ENCODE results near the gene TMEM168.
"Not testable (repeated sequence)": the region's sequence is repeated elsewhere in the genome, so short reads cannot be mapped to it uniquely, and the experiment has no call there.

The TMEM168 gene

DNA sequence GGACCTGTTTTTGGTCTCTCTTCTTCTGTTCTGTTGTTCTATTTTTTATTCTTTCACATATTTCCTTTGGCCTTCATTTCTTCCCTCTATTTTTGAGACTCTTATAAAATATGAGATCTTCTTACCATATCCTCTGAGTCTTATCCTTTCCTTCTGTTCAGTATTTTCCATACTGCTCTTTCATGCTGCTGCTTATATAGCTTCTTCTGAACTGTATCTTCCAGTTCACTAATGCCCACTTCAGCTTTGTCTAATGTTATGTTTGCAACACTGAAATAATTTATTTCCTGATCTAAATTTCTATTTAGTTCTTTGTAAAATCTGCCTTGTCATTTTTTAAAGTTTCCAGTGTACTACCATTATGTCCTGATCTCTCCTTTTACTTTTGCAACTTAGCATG, 12.8 kb downstream of the TMEM168 start:
- no peak for DNase-seq

DNA sequence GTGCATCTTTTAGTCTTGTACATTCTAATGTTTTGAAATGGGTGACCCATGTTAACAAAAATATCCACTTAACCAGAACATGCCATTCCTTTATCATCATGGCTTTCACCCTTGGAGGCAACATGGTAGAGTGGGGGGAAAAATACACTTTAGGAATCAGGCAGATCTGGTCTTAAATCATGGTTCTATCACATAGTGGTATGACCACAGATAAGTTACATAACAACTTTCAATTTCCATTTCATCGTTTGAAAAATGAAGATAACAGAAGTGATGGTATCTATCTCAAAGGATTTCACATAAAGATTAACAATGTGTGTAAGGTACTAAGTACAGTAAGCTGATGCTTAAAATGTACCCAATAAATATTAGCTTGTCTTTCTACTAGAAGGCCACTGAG, 19.0 kb downstream of the TMEM168 start:
- DNase-seq = no peak

DNA sequence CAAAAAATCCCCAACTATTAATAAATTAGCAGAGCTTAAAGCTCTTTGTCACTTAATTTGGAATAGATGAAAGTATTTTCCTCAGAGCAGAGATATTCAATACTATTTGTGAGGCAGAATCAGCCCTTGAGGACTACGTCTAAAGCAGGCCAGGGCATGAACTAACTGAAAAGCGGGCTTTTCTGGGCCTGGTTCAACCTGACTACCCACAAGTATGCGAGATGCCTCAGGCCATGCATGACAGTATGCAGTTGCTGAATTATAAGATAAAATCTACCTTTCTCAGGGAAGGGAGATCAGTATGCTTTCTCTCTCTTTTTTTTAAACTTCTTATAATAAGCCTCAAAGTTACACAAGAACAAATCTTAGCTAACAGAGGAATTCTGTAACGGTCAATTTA, 20.1 kb downstream of the TMEM168 start:
- no peak for DNase-seq

DNA sequence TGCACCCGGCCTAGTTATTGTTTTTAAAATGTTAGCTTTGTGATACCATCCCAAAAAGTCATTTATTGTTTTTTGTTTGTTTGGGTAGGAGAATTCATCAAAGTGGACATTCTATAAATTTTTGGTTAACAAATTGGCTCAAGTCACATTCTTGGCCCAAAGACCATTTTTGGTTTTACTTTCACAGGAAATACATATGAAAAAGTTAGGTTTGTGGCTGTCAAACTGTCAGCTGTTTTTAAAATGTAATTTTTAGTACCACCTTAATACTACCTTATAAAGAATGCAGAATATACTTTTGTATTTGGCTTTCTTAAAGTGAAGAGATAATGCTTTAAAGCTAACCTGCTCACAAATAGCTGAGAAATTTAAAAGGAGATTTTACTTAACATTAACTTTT, 25.1 kb downstream of the TMEM168 start:
- DNase-seq = no peak

DNA sequence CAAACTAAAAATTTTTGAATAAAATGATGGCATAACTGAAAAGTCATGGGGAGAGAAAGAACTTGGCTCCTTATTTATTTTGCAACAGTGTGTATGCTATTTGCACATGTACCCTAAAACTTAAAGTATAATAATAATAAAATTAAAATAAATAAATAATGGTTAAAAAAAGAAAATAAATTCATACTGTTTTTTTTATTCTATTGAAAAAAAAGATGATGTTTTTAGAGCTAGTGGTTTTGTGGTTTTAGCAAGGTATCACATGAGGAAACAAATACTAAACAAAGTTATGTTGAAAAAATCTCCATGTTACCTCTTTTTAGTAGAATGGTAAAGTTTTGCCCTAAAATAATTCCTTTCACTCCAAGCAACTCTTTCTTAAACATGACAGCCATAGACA, 26.2 kb downstream of the TMEM168 start:
- DNase-seq = no peak

DNA sequence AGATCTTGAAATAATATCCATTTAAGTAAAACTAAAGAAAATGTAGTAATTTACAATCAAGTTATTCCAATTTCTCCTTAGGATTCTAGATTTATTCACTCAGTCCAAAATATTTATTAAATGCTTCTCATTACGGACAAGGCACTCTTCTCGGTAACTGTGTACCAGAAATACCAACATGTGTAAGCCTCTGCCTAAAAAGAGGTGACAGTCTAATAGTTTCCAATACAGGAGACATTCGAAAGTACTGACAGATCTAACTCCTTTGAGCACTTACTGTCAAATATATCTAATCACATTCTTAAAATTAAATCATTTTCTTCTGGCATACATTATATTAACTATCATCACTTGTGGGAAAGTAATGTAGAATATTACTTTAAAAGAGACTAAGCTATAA, 26.9 kb downstream of the TMEM168 start:
- no peak for DNase-seq

DNA sequence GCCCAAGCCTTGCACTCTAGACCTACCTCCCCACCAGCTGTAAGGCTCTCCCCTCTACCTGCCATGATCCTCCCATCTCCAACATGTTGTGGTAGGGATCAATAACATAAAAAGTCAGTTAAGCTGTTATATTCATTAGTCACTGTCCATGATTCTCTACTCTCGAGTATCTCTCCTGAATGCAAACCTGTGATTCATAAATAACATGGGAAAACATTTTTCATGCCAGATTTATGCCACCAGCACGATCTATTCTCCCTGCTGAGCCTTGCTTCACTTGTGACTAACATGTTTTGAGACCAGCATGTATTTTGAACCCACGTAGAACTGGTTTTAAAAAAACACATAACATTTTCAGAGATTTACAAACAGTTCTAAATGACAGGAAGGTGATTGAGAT, 30.3 kb downstream of the TMEM168 start:
- DNase-seq = no peak

DNA sequence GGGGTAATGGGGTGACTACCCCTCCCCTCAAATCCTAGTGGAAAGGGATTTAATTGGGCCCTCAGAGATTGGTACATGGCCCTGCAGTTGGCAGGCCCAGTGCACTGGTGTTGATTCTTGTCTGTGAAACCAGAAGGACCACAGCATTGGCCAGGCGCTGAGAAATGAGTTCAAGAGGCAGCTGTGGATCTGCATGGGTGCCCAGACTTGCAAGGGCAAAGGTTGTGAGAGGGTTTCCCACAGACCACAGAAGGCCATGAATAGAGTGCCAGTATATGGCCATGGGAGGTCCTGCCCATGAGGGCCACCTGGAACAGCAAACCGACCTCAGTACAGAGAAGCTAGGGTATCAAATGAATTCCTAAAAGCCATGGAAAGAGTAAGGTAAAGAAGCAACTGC, 32.9 kb downstream of the TMEM168 start:
- DNase-seq = no peak

DNA sequence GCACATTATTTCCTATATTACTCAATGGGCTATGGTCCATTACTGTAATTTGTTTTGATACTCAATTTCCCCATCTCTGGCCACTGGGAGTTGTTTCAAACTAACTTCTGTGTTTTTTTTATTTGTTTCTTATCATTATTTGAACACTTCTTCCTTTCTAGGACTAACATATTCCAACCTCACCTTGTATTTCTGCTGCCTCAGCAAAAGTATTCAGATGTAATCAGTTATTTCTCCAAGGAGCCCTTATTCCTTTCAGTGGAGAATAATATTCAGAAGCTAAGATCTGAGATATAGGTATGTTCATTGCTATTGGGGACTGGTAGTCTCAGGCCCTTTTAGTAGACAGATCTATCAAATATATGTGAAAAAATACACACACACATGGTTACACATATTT, 36.9 kb downstream of the TMEM168 start:
- DNase-seq = no peak

DNA sequence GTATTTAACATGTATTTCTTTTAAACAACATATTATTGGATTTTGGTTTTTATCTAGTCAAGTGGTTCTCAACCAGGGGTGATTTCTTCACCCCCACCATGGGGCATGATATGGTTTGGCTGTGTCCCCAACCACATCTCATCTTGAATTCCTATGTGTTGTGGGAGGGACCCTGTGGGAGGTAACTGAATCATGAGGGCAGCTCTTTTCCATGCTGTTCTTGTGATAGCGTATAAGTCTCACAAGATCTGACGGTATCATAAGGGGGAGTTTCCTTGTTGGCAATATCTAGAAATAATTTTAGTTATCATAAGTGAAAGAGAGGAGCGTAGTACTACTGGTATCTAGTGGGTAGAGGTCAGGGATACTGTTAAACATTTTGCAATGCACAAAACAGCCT, 37.6 kb downstream of the TMEM168 start:
- no peak for DNase-seq

DNA sequence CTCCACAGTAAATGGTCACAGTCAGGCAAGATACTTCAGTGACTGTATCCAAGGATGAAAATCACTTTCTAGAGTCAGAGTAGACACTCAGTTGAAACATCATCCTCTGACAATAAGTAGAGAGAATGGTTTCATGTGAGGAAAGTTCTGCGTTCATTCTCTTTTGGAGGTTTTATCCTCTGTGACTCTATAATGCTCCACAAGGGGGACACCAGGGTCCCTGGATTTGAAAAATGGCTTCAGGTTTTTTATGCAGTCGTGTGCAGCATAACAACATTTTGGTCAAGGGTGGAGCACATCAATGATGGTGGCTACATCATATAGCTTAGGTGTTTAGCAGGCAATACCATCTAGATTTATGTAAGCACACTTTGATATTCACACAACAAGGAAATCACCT, 40.4 kb downstream of the TMEM168 start:
- no peak for DNase-seq

DNA sequence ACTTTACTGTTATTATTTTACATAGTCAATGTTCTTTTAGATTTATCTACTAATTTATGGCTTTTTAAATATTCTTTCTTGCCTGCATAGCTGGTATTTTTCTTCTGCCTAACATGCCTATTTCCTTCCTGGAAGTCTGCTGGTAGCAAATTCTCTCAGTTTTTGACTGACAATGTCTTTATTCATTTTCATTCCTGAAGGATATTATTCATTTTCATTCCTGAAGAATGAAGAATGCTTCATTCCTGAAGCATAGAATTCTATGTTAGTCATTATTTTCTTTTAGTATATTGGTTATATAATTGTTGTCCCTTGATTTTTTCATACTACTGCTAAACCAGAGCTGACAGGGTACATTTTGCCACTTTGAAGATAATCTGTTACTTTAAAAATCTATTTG, 41.8 kb downstream of the TMEM168 start:
- DNase-seq = no peak

DNA sequence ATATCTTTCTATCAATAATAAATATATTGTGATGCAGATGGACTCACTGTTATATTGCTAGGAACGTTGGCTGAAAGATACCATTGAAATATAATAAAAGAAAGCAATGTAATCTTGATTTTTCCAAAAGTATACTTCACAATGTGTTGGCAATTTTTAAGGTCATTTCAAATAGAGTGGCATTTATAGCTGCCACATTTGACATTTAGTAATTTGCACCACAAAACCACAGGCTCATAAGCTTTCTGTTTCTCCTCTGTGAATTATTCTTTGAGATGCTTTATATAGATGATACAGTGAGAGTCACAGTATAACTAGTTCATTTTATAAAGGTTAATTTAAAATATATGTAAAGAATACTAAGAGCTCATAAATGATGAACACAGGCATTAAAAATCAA, 44.6 kb downstream of the TMEM168 start:
- DNase-seq = no peak

DNA sequence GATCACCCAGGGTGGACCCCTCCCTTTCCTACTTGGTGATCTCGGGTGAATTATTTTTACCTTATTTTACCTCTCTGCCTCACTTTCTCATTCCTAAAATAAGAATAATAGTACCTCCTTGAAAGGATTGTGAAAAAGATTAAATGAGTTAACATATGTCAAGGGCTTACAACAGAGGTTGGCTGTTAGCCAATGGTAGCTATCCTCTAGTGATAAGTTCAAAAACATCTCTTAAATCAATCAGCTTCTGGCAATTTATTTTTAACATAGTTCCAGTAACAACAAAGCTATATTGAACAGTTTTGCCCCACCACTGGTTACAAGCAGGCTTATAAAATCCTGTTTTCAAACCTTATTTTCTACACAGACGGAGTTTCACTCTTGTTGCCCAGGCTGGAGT, 45.4 kb downstream of the TMEM168 start:
- no peak for DNase-seq

DNA sequence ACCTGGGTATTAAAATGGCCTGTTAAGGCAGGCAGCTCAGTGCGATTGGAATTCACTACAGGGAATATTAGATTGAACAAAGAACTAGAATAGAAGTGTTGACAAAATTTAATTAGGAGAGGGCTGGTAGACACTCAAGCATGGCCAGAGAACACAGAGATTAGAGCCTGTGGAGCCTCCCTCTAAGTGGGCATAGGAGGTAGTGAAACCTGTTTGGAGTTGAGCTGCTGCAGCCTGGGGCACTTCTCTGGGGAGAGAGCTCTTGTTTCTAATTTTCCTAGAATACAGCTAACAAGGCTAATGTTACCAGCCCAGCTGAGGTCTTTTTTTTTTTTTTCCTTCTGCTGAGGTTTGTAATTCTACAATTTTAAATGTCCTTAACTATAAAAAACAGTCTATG, 46.4 kb downstream of the TMEM168 start:
- DNase-seq = no peak

DNA sequence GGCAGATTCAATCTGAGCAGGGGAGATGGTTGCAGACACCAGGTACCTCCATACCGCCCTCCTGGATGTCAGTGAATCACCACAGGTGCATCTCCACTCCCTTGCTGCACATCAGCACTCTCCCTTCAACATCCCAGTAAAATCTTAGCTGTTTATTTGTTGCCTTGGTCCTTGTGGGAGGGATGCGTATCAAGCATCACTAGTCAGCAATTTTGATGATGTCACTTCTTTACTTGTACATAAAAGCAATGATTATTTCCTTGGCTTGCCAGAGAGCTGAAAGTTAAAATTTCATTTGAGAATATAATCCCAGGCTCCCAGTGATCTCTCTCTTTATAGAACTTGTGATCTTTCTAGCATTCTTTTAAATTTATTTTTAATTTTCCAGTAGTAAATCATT, 49.5 kb downstream of the TMEM168 start:
- DNase-seq = no peak

DNA sequence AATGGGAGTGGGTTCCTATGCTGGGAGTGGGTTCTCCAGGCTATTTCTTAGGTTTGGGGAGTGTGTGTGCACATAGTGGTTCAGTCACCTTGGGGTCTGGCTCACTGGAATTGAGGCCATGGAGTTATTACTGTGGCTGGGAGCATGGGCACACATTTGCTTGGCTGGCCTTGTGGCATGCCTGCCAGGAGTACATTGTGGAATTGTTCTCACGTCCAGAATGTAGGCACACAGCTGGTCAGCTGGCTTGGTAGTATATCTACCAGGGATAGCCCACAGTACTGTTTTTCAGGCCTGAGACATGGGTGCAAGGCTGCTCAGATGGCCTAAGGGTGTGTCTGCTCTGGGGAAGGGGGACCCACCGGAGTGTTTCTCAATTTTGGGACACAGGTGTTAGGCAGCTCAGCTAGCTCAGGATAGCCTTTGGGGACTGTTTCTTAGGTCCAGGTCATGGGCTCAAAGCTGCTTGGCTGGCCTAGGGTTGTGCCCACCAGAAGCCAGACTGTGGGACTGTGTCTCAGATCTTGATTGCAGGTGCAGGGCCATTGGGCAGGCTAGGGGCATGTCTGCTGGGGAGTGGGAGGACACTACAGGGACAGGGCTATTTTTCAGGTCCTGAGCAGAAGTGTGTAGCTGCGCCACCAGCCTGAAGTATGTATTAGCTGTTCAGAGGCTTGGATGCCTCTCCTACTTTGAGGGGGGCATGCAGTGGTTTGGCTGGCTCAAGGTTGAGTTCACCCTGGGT, 50.6 kb downstream of the TMEM168 start:
- DNase-seq = no peak

DNA sequence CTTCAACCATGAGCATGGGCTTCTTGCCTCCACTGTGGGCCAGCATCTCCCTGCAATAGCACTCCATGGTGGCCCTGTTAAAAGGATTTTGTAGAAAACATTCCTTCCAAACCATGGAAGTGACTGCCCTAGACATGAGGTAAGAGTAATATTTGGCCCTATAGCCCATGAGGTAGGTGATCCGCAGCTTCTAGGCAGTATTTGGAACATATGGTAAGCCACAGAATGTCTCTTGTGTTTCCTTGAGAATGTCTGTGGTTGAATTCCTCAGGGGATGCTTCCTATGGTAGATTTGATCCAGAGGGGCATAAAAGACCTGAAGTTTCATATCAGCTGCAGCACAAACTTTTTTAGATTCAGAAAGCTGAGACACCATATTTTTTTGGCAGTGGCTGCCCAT, 54.9 kb downstream of the TMEM168 start:
- DNase-seq = no peak

DNA sequence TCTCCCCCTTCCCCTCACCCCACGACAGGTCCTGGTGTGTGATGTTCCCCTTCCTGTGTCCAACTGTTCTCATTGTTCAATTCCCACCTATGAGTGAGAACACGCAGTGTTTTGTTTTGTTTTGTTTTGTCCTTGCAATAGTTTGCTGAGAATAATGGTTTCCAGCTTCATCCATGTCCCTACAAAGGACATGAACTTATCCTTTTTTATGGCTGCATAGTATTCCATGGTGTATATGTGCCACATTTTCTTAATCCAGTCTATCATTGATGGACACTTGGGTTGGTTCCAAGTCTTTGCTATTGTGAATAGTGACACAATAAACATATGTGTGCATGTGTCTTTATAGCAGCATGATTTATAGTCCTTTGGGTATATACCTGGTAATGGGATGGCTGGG, 58.9 kb downstream of the TMEM168 start:
- DNase-seq = not testable (repeated sequence)

DNA sequence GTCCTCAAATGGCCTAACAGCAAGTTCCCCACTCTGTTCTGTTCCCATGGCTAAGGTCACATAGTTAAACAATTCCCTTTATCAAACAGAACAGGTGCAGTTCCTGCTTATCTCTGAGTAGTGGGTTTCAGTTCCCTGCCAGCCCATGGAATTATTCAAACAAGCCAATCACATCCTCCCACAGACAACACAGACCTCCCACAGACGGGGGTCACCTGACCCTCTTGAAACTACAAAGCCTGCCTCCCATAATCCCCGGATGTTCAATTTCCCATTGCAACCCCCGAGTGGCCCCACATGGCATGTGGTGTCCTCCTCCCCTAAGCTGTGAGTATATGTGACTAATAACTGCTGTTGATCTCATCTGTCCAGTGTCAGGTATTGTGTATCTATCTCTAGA, 64.1 kb downstream of the TMEM168 start:
- DNase-seq = no peak

DNA sequence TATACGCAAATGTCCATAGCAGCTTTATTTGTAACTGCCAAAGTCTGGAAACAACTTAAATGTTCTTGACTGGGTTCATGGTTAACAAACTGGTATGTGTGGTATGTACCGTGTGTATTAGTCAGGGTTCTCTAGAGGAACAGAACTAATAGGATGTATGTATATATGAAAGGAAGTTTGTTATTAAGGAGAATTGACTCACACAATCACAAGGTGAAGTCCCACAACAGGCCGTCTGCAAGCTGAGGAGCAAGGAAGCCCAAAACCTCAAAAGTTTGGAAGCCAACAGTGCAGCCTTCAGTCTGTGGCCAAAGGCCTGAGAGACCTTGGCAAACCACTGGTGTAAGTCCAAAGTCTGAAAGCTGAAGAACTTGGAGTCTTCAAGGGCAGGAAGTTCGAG, 66.8 kb downstream of the TMEM168 start:
- no peak for DNase-seq

DNA sequence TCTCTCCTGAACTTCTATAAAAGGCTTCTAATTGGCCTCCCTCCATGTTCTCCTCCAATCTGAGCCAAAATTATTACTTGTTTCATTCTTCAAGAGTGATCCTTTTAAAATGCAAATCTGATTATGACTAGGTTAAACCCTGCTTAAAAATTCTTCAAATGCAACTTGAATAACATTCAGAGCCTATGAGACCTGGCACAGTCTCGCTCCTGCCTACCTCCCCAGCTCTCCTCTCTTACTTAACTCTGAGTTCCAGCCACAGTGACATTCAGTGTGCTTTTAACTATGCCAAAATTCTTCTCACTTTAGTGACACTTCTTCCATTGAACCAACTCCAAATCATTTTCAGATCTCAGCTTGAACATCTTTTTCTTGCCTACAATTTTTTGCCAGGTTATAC, 68.8 kb downstream of the TMEM168 start:
- no peak for DNase-seq

DNA sequence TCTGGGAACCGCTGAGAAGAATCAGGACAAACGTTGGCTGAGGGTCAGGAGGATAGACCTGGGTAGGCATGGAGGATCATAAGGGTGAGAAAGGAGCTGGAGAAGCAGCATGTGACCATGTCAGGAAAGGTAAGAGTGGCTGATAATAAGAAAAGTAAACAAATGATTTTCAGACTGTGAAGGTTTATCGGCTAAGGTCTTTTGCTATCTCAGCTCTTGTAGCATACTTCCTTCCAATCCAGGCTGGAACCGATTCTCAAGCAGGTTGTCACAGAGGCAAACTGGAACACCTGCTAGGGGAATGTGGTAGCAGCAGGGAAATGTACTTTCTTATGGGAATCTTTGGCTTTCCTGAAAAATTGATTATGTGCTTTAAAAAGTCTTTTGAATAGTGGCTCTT, 74.7 kb downstream of the TMEM168 start:
- DNase-seq = no peak

DNA sequence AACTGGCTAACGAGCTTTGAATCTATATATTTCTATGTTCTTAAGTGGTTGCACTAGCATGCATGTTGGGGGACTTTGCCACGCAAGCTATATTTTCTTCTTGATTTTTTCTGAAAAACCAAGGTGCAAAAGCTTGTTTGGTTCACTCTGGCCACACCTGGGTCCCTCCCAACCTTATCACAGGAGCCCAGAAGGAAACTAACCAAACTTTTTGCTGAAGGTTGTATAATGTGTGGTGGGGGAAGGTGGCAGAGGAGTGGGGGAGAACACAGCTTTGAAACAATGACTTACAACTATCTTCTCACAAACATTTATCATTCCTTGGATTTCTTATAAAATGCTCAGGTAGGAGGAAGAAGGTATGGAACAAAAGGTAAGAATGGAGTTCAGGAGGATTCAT, 75.3 kb downstream of the TMEM168 start:
- DNase-seq = no peak
